Femur (tissue), 1 donor: ENCODE data around the gene TXNDC15.
"Not testable (repeated sequence)": the region's sequence is repeated elsewhere in the genome, so short reads cannot be mapped to it uniquely, and the experiment has no call there.

Source experiments
- DNase-seq: peaks from one replicate; pipeline ENCODE4 v3.0.0-alpha.2; 2017

Gene TXNDC15

DNA sequence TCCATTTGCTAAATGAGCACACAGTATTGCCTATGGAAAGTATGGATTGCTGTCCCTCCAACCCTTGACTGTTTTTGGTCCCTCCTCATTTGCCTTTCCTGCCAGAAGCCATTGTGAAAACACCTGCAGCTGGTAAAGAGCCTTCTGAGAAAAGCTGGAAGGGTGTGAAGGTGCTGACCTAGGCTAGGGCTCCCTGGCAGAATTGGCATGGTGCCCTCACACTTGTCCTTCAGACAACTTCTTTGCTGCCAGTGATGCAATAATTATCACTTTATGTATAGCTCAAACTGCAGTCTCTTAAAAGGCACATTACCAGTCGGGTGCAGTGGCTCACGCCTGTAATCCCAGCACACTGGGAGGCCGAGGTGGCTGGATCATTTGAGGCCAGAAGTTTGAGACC is 4.2 kb downstream of the TXNDC15 start:
- DNase-seq = no peak

DNA sequence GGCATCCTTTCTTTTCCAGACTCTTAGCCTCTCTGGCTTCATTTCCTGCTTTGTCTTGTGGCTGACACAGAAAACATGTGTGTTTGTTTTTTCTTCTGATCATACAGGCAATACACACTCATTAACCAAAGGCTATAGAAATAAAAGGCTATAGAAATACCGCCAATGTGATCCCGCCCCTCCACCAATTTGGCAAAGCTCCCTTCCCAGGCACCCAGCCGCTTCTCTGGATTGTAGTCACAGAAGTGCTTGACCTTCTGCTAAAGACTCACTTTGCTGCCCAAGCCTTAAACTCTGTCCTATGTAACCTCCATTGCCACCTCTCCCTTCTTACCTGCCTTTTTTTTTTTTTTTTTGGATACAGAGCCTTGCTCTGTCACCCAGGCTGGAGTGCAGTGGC is 5.3 kb downstream of the TXNDC15 start:
- DNase-seq = no peak

DNA sequence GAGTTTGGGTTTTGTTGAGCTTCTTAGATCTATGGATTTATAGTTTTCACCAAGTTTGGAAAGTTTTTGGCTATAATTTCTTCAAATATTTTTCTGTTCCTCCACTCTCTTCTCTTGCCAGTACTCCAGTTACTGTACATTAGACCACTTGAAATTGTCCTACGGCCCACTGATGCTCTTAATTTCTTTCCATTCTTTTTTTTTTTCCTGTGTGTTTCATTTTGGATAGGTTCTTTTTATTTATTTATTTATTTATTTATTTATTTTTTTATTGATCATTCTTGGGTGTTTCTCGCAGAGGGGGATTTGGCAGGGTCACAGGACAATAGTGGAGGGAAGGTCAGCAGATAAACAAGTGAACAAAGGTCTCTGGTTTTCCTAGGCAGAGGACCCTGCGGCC is 6.8 kb downstream of the TXNDC15 start:
- DNase-seq = not testable (repeated sequence)

DNA sequence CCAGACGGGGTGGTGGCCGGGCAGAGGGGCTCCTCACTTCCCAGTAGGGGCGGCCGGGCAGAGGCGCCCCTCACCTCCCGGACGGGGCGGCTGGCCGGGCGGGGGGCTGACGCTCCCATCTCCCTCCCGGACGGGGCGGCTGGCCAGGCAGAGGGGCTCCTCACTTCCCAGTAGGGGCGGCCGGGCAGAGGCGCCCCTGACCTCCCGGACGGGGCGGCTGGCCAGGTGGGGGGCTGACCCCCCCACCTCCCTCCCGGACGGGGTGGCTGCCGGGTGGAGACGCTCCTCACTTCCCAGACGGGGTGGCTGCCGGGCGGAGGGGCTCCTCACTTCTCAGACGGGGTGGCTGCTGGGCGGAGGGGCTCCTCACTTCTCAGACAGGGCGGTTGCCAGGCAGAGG is 7.5 kb downstream of the TXNDC15 start:
- not testable (repeated sequence) for DNase-seq

DNA sequence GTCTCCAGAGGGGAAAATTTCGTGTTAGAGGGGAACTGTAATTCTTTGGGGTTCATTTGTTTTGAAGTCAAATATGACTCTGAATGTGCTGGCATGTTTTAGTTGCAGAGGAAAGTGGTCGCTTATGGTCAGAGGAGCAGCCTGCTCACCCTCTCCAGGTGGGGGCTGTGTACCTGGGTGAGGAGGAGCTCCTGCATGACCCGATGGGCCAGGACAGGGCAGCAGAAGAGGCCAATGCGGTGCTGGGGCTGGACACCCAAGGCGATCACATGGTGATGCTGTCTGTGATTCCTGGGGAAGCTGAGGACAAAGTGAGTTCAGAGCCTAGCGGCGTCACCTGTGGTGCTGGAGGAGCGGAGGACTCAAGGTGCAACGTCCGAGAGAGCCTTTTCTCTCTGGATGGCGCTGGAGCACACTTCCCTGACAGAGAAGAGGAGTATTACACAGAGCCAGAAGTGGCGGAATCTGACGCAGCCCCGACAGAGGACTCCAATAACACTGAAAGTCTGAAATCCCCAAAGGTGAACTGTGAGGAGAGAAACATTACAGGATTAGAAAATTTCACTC is 13.5 kb downstream of the TXNDC15 start:
- DNase-seq = no peak

DNA sequence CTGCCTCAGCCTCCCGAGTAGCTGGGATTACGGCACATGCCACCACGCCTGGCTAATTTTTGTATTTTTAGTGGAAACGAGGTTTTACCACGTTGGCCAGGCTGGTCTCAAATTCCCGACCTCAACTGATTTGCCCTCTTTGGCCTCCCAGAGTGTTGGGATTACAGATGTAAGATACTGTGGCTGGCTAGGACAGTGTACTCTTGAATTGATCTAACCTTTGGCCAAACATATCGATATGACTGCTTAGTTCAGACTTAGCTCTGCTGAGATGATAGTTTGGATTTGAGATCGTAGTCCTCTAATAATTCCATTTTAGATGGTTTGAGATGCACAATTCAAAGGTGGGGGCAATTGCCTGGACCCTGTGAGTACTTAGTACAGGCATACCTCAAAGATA is 15.2 kb downstream of the TXNDC15 start:
- no peak for DNase-seq

DNA sequence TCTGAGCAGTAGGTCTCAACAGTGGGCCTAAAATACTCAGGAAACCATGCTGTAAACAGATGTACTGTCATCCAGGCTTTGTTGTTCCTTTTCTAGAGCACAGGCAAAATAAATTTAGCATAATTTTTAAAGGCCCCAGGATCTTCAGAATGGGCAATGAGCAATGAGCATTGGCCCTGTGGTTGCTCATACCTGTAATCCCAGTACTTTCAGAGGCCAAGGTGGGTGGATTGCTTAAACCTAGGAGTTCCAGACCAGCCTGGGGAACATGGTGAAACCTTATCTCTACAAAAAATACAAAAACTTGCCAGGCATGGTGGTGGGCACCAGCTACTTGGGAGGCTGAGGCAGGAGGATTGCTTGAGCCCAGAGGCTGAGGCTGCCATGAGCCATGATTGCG is 17.3 kb downstream of the TXNDC15 start:
- DNase-seq = no peak

DNA sequence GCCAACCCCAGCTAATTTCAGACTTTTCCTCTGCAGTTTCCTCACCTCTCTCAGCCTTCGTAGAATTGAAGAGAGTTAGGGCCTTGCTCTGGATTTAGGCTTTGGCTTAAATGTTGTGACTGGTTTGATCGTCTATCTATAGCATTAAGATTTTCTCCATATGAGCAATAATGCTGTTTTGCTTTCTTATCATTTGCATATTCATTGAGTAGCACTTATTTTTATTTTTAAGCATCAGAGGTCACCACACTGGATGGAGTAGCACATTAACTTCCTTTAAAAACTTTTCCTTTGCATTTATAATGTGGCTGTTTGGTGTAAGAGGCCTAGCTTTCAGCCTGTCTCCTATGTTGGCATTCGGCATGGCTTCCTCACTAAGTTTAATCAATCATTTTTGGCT is 18.1 kb downstream of the TXNDC15 start:
- DNase-seq = no peak

DNA sequence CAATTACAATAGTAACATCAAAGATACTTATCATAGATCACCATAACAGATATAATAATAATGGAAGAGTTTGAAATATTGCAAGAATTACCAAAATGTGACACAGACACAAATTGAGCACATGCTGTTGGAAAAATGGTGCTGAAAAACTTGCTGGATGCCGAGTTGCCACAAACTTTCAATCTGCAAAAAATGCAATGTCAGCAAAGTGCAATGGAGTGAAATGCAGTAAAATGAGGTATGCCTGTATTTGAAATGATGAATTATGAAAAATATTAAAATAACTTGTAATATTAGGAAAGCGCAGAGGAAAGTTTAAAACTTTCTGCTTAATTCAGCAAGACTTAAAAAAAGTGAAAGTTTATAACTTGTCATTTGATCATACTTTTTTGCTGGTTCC is 18.8 kb downstream of the TXNDC15 start:
- no peak for DNase-seq

DNA sequence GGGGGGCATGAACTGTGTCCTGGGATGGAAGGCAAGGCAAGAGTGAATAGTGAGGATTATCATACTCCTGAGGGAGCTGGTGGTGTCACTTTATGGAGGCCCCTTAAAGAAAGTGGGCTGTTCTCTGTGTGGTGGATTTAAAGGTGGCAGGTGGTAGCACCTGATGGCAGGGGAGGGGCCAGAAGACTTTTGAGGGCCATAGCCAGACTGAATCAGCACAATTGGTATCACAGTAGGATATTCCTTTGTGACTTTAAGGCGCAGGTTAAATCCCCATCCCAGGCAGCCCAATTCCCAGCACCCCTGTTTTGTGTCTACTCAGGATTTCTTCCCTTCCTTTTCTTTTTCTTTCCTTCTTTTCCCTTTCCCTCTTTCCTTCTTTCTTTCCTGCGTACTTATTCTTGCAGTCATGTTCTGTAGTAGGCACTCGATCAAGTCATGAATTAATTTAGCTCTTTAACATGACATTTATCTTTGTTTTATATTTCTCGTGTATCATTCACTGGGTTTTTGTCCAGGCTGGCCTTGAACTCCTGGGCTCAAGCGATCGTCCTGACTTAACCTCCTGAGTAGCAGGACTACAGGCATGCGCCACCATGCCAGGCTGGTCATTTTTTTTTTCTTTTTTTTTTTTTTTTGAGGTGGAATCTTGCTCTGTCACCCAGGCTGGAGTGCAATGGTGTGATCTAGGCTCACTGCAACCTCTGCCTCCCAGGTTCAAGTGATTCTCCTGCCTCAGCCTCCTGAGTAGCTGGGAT is 19.8 kb downstream of the TXNDC15 start:
- DNase-seq = no peak

DNA sequence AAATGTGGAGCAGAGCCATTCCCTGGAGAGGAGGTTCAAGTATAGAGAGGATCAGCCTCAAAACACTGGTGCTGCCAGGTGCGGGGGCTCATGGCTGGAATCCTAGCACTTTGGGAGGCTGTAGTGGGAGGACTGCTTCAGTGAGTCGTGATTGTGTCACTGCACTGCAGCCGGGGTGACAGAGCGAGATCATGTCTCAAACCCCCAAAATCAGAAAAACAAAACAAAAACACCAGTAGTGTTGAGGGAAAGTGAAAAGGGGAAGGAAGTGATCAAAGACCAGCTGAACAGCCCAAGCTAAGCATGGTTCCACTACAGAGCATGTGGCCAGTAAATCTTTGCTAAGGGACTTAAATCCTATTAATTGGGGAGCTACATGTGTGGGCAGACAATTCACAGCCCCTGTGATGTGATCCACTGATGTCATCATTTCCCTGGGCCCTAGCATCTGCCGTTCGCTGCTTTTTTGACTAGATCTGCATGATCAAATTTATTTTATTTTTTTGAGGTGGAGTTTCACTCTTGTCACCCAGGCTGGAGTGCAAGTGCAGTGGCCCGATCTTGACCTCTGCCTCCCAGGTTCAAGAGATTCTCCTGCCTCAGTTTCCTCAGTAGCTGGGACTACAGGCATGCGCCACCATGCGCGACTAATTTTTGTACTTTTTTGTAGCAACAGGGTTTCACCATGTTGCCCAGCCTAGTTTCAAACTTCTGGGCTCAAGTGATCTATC is 28.1 kb downstream of the TXNDC15 start:
- no peak for DNase-seq

DNA sequence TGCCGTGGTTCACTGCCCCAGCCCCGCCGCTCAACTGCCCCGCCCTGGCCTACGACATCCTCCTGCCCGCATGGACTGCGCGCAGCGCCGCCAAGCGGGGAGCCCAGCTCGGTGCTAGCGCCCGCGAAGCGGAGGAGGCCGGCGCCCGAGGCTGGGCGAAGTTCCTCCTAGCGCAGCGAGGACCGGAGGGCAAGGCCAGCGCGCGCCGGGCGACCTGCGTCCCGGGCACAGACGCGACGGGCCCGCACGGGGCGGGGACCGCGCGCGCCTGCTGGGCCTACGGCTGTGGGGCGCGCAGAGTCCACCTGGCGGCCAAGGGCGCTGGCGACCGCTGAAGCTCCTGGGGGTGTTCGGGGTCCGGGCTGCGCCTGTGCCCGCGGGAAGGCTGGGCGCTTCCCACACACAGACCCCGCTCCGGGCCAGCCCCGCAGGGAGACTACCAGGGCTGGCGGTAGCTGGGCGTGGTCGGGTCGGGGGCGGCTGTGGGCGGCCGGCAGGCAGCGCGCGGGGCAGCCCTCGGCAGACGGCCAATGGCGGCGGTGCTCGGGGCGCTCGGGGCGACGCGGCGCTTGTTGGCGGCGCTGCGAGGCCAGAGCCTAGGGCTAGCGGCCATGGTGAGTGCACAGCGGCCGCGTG is 30.6 kb downstream of the TXNDC15 start, which contains the start of gene PCBD2:
Gene PCBD2 (plus strand): TSS at position 522 of the 636 bp plus-strand sequence. CDS start 9 bp downstream, at position 531.
- DNase-seq = peak; percentile 94

DNA sequence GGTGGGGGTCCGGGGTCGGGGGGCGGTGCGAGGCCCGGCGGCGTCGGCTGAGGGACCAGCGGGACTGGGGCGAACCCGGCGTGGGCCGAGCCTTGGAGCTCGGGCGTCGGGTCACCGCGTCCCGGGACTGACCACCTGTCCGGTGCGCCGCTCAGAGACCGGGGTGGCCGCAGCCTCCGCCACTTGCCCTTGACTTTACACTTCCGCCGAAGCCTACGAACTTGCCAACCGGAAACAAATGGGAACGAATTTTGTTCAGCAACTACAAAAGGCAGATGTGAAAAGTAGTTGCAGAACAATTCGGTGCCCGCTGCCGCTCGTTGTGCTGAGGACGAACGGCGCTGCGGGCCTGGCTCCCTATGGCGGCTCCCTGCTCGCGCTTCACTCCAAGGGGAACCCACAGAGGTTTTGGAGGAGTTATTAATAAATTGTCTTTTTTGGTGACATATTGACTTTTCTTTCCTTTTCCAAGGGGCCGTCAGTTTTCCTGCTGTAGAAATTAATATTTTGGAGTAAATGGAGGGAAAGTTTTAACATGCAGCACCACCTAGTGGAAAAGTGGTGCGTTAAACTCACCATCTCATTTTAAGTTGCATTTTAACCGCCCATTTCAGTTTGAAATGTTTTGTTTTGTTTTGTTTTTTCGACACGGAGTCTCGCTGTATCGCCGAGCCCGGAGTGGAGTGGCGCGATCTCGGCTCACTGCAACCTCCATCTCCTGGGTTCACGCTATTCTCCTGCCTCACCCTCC is 31.2 kb downstream of the TXNDC15 start:
- DNase-seq = peak; percentile 84

DNA sequence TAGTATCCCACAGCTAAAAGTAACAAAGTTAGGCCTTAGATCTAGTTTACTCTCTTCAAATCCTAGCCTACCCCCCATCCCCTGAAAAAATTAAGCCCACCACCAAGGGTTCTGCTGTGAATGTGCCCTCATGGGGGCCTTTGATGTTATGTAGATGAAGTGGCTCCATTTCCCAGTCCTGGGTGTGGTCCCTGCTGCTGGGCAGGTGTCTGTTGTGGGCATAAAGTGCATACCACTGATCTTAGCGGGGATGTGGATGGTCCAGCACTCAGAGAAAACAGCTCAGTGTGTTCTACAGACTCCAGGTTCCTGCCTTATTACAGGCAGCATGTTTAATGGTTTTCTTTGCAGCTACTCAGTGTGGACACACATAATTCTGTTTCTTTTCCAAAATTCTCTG is 32.6 kb downstream of the TXNDC15 start:
- DNase-seq = no peak

DNA sequence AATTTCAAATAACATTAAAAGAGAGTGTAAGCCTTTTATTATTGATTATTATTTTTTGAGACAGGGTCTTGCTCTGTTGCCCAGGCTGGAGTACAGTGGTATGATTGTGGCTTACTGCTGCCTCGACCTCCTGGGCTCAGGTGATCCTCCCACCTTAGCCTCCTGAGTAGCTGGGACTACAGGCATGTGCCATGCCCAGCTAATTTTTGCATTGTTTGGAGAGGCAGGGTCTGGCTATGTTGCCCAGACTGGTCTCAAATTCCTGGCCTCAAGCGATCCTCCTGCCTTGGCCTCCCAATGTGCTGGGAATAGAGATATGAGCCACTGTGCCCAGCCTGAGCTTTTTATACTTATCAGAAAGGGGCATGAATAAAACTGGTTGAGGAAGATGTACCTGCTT is 36.6 kb downstream of the TXNDC15 start:
- not testable (repeated sequence) for DNase-seq

DNA sequence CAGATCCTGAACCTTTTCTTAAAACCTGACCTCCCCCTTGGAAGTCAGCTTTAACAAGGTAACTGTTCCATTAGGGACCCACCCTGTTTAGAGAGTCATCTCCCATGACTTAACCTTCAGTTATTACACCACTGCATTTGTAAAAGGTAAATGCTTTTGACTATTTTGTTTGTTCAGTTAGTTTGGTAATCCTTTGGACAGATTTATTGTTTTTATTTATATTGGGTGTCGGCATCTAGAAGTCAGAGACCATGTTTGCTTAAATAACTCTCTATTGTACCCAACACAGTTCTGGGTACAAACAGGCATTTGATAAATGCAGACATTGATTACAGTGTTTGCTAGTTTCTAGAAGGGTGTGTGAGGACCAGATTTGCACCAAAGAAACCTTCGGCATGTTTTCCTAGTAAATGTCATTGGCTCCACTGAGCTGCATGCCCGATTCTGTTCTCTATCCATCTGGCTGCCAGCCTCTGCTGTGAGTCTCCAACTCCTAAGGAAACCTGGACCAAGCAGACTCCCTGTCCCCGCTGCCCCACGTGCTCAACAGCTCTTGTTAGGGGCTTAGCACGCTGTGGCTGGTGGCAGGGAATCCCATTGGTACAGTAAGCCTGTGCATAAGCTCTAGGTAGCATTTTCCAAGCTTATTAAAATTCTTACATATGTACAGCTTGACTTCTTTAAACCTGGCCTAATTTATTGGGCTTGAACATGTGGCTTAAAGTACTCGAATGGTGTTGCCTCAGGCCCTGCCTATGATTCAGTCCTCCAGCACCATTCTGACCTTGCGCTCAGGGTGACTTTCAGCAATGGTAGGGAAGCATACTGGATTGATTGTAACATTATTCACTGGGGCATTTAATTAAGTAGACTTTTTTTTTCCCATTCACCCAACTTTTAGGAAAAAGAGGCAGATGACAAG is 37.4 kb downstream of the TXNDC15 start:
- no peak for DNase-seq

DNA sequence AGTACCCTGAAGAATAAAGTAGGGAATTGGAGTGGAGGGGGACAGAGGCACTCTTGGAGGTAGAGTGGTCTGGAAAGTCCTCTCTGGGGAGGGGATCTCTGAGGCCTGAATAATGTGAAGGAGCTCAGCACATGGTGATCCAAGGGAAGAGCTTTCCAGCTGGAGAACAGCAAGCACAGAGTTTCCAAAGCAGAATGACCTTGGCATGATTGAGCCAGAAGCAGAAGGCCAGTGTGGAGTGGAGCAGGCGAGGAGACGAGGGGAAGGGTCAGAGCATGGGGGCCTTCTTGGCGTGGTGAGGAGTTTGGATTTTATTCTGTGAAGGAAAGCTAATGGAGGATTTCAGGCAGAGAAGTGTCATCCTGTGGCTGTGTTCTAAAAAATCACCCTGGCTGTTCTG is 39.1 kb downstream of the TXNDC15 start:
- no peak for DNase-seq

DNA sequence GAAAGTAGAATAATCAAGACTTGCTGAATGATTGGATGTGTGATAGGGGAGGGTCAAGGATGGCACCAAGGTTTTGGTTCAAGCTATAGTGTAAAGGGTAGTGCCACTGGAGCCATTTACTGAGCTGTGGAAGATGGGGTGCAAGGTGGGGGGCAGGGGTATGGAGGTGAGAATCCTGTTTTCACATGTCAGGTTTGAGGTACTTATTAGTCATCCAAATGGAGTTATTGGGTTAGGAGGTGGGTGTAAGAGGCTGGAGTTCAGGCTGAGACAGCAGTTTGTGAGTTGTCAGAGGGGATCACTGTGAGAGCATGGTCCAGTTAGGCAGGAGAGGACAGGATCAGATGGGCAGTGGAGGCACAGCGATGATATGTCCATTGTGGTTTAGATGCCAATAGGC is 39.6 kb downstream of the TXNDC15 start:
- DNase-seq = no peak

DNA sequence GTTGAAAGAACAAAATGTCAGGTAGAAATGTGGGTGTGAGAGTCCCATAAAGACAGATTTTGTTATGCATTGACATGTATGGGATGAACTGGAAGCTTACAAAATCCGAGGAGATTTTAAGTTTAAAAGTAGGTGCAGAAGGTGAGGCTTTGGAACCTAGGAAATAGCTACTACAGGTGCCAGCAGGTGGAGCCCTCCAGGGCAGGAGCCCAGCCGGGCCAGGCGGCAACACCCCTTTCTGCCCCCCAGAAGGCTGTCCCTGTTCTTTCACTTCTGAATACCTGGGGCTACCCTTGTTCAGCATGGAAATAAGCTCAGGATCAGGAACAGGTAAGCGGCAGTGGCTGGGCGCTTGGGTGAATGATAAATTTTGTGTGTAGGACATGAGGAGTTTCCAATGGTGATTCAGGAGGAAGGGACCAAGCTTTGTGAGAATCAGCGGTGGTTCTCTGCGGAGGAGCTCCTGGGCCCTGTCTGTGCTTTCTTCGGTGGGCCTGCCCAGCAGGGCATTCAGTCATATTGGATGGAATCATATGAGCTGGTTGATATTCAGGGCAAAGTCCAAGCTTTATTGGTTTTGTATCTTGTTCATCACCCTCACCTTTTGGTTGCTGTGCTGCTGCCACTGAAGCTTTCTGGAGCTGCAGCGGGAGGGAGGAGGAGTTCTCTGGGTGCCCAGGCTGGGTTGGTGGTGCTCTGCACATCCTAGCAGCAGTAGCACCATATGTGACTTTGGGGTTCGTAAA is 43.1 kb downstream of the TXNDC15 start:
- no peak for DNase-seq

DNA sequence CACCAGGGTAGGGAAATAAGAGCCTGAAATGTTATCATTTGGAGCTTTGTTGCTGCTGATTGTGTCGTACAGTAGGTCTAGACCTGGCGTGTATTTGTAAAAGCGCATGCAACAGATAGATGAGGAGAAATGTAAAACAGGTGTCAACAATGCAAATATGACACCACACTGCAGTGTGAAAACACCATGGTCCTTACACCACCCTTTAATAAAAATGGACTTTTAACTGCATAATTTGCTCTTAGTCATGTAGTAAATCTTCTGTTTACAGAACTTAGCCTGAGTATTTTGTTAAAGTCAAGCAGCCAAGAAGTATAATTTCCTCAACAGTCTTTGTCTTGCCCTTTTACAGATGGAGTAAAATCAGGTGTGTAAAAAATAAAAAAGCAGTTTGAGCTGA is 44.7 kb downstream of the TXNDC15 start:
- DNase-seq = no peak
